ENCODE data around the gene CLCN4. TPM values are rescaled to one million over a fixed set of nuclear protein-coding genes. Genes with fewer than 3 reads are reported as not detected.
A peak's percentile ranks its signal among the peaks of the same experiment; 100 is the strongest.

CLCN4 gene
- total and polyA plus RNA-seq, 7 experiments from 2014 or later = 0.02 to 0.42 (median 0.11) TPM; not detected in 2

DNA sequence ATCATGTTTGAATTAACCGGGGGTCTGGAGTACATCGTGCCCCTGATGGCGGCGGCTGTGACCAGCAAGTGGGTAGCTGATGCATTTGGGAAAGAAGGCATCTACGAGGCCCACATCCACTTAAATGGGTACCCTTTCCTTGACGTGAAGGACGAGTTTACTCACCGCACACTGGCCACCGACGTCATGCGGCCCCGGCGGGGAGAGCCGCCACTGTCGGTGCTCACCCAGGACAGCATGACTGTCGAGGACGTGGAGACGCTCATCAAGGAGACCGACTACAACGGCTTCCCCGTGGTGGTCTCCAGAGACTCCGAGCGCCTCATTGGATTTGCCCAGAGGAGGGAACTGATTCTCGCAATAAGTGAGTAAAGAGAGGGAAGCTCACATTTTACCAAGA, 56.9 kb downstream of the CLCN4 start:
- no peak overlapping the region for H3K27ac Mint-ChIP-seq
- H3K36me3 ChIP-seq (ENCODE audit: control insufficient read depth in 2 of 3, insufficient read depth in 3 of 3, low read length in 3 of 3) = no peaks in the 10 kb centered on the region
- no peak overlapping the region for H3K4me3 Mint-ChIP-seq
- ChIA-PET POLR2A (no interaction called here), CTCF (interaction anchor here (0.9 kb wide), 1 partner anchor 29 kb away, joined by 3 read pairs; no protein-coding TSS in a partner anchor)
- DNase-seq (no peak), ATAC-seq (no peak)
- H3K36me3 Mint-ChIP-seq = no peaks in the 10 kb centered on the region
- H3K9me3 Mint-ChIP-seq = peaks cover 0 to 2% (median 0%) of the 10 kb centered on the region in 11 donors
- no peaks in the 10 kb centered on the region for H3K9me3 ChIP-seq (ENCODE audit: control insufficient read depth in 2 of 3, low read length in 3 of 3)
- H3K4me1 ChIP-seq (ENCODE audit: control insufficient read depth in 2 of 2, insufficient read depth in 2 of 2, low read length in 2 of 2) = no peaks in the 10 kb centered on the region
- peaks cover 0 to 3% (median 0%) of the 10 kb centered on the region in 5 donors for H3K27me3 Mint-ChIP-seq
- H3K4me1 Mint-ChIP-seq = no peaks in the 10 kb centered on the region
- H3K27ac ChIP-seq (ENCODE audit: low read depth, low read length) = no peak overlapping the region
- no peaks in the 10 kb centered on the region for H3K27me3 ChIP-seq (ENCODE audit: control insufficient read depth in 2 of 2, insufficient read depth in 2 of 2, low read length in 2 of 2)
- no peak overlapping the region for H3K4me3 ChIP-seq (ENCODE audit: low read length)
- intact Hi-C loops (cut with micrococcal nuclease) = no loop called here

DNA sequence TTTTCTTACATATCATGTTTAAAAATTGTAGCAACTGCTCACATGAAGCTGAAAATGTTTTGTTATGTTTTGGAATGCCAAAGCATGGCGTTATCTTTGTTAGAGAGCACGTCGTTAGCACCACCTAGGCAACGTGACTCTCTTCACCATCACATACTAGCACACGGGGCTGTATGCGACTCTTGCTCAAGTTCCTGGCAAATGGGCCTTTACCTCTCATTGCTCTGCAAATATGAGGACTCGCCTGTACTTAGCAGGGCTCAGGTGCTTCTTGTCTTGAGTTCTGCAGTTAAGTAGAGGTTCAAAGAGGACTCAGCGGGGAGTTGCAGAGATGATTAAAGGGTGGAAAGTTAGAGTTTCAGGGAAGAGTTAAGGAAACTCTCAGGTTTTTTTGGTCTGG, 59.4 kb downstream of the CLCN4 start:
- ATAC-seq (no peak), DNase-seq (no peak)
- Histone ChIP-seq H3K4me3 (ENCODE audit: low read length) (no peak overlapping the region), H3K27me3 (ENCODE audit: control insufficient read depth in 2 of 2, insufficient read depth in 2 of 2, low read length in 2 of 2) (no peaks in the 10 kb centered on the region), H3K4me1 (ENCODE audit: control insufficient read depth in 2 of 2, insufficient read depth in 2 of 2, low read length in 2 of 2) (no peaks in the 10 kb centered on the region), H3K27ac (ENCODE audit: low read depth, low read length) (no peak overlapping the region), H3K9me3 (ENCODE audit: control insufficient read depth in 2 of 3, low read length in 3 of 3) (no peaks in the 10 kb centered on the region), H3K36me3 (ENCODE audit: control insufficient read depth in 2 of 3, insufficient read depth in 3 of 3, low read length in 3 of 3) (no peaks in the 10 kb centered on the region)
- POLR2A ChIA-PET = interaction anchor here (0.6 kb wide), 1 partner anchor 39 kb away, joined by 4 read pairs; no protein-coding TSS in a partner anchor
- CTCF ChIA-PET = no interaction called here
- Mint-ChIP-seq H3K9me3 (no peaks in the 10 kb centered on the region), H3K27me3 (no peaks in the 10 kb centered on the region), H3K27ac (no peak overlapping the region), H3K4me3 (no peak overlapping the region), H3K4me1 (no peaks in the 10 kb centered on the region), H3K36me3 (no peaks in the 10 kb centered on the region)
- intact Hi-C loops (cut with micrococcal nuclease) = no loop called here

DNA sequence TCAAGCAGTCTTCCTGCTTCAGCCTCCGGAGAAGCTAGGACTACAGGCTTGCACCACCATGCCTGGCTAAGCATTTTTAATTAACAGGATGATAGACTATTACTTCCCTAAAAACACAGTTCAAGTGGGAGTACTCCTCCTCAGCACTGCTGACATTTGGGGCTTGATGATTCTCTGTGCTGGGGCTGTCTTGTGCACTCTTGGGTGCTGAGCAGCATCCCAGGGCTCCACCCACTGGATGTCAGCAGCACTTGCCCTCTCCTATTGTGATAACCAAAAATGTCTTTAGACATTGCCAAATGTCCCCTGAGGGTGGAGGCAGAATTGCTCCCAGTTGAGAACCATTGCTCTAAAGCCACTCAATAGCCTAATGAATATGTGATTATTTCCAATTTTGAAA, 60.4 kb downstream of the CLCN4 start:
- POLR2A ChIA-PET = no interaction called here
- Histone ChIP-seq H3K27ac (ENCODE audit: low read depth, low read length) (no peak overlapping the region), H3K9me3 (ENCODE audit: control insufficient read depth in 2 of 3, low read length in 3 of 3) (no peaks in the 10 kb centered on the region), H3K4me1 (ENCODE audit: control insufficient read depth in 2 of 2, insufficient read depth in 2 of 2, low read length in 2 of 2) (no peaks in the 10 kb centered on the region), H3K36me3 (ENCODE audit: control insufficient read depth in 2 of 3, insufficient read depth in 3 of 3, low read length in 3 of 3) (no peaks in the 10 kb centered on the region), H3K4me3 (ENCODE audit: low read length) (no peak overlapping the region), H3K27me3 (ENCODE audit: control insufficient read depth in 2 of 2, insufficient read depth in 2 of 2, low read length in 2 of 2) (no peaks in the 10 kb centered on the region)
- Mint-ChIP-seq H3K4me1 (no peaks in the 10 kb centered on the region), H3K9me3 (no peaks in the 10 kb centered on the region), H3K36me3 (no peaks in the 10 kb centered on the region), H3K27me3 (no peaks in the 10 kb centered on the region), H3K4me3 (no peak overlapping the region), H3K27ac (no peak overlapping the region)
- CTCF ChIA-PET = no interaction called here
- DNase-seq (no peak), ATAC-seq (peak; percentile 44)
- intact Hi-C loops (cut with micrococcal nuclease) = no loop called here

DNA sequence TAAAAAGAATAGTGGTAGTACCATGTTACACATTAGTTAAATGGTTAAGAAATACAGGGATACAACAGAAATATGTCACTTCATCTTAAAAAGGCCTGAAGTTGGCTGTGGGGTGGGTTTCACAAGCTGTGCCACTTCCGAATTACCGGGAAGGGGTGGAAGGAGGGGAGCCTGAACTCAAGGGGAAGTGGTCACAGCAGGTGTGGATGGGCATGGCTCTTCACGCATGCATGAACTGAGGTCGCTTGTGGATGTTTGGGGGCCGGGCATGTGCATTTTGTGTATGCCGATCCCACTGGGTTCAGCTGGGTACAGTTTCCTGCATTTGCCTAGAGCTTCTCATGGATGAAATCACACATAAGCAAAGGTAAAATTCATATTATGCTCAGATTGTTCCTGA, 64.9 kb downstream of the CLCN4 start:
- Mint-ChIP-seq H3K36me3 (no peaks in the 10 kb centered on the region), H3K27ac (peak overlapping the region in 1 of 9 donors; percentile 18), H3K9me3 (peaks cover 0 to 7% (median 0%) of the 10 kb centered on the region in 11 donors), H3K4me1 (no peaks in the 10 kb centered on the region), H3K4me3 (no peak overlapping the region), H3K27me3 (no peaks in the 10 kb centered on the region)
- Histone ChIP-seq H3K27me3 (ENCODE audit: control insufficient read depth in 2 of 2, insufficient read depth in 2 of 2, low read length in 2 of 2) (no peaks in the 10 kb centered on the region), H3K4me1 (ENCODE audit: control insufficient read depth in 2 of 2, insufficient read depth in 2 of 2, low read length in 2 of 2) (no peaks in the 10 kb centered on the region), H3K4me3 (ENCODE audit: low read length) (no peak overlapping the region), H3K9me3 (ENCODE audit: control insufficient read depth in 2 of 3, low read length in 3 of 3) (no peaks in the 10 kb centered on the region), H3K27ac (ENCODE audit: low read depth, low read length) (no peak overlapping the region), H3K36me3 (ENCODE audit: control insufficient read depth in 2 of 3, insufficient read depth in 3 of 3, low read length in 3 of 3) (no peaks in the 10 kb centered on the region)
- DNase-seq (no peak), ATAC-seq (no peak)
- ChIA-PET POLR2A (no interaction called here), CTCF (no interaction called here)
- intact Hi-C loops (cut with micrococcal nuclease) = no loop called here

GRCh38 chrX:10223276-10223675, 66.5 kb downstream of the CLCN4 start:
- H3K27ac ChIP-seq (ENCODE audit: low read depth, low read length) = no peak overlapping the region
- H3K4me3 ChIP-seq (ENCODE audit: low read length) = no peak overlapping the region
- ChIA-PET CTCF (no interaction called here), POLR2A (no interaction called here)
- H3K27me3 ChIP-seq (ENCODE audit: control insufficient read depth in 2 of 2, insufficient read depth in 2 of 2, low read length in 2 of 2) = no peaks in the 10 kb centered on the region
- no peaks in the 10 kb centered on the region for H3K36me3 Mint-ChIP-seq
- H3K4me3 Mint-ChIP-seq = no peak overlapping the region
- no peaks in the 10 kb centered on the region for H3K4me1 Mint-ChIP-seq
- no peaks in the 10 kb centered on the region for H3K4me1 ChIP-seq (ENCODE audit: control insufficient read depth in 2 of 2, insufficient read depth in 2 of 2, low read length in 2 of 2)
- no peaks in the 10 kb centered on the region for H3K36me3 ChIP-seq (ENCODE audit: control insufficient read depth in 2 of 3, insufficient read depth in 3 of 3, low read length in 3 of 3)
- DNase-seq (no peak), ATAC-seq (no peak)
- H3K27me3 Mint-ChIP-seq = no peaks in the 10 kb centered on the region
- H3K27ac Mint-ChIP-seq = no peak overlapping the region
- peaks cover 0 to 9% (median 0%) of the 10 kb centered on the region in 11 donors for H3K9me3 Mint-ChIP-seq
- intact Hi-C loops (cut with micrococcal nuclease) = no loop called here
- H3K9me3 ChIP-seq (ENCODE audit: control insufficient read depth in 2 of 3, low read length in 3 of 3) = no peaks in the 10 kb centered on the region

GRCh38 chrX:10223781-10224180, 67.0 kb downstream of the CLCN4 start:
- intact Hi-C loops (cut with micrococcal nuclease) = no loop called here
- Mint-ChIP-seq H3K9me3 (peaks cover 0 to 9% (median 0%) of the 10 kb centered on the region in 11 donors), H3K4me3 (no peak overlapping the region), H3K27me3 (no peaks in the 10 kb centered on the region), H3K27ac (no peak overlapping the region), H3K36me3 (no peaks in the 10 kb centered on the region), H3K4me1 (no peaks in the 10 kb centered on the region)
- no peak overlapping the region for H3K4me3 ChIP-seq (ENCODE audit: low read length)
- DNase-seq (no peak), ATAC-seq (no peak)
- ChIA-PET POLR2A (no interaction called here), CTCF (no interaction called here)
- H3K27ac ChIP-seq (ENCODE audit: low read depth, low read length) = no peak overlapping the region
- no peaks in the 10 kb centered on the region for H3K9me3 ChIP-seq (ENCODE audit: control insufficient read depth in 2 of 3, low read length in 3 of 3)
- H3K27me3 ChIP-seq (ENCODE audit: control insufficient read depth in 2 of 2, insufficient read depth in 2 of 2, low read length in 2 of 2) = no peaks in the 10 kb centered on the region
- H3K4me1 ChIP-seq (ENCODE audit: control insufficient read depth in 2 of 2, insufficient read depth in 2 of 2, low read length in 2 of 2) = no peaks in the 10 kb centered on the region
- H3K36me3 ChIP-seq (ENCODE audit: control insufficient read depth in 2 of 3, insufficient read depth in 3 of 3, low read length in 3 of 3) = no peaks in the 10 kb centered on the region

DNA sequence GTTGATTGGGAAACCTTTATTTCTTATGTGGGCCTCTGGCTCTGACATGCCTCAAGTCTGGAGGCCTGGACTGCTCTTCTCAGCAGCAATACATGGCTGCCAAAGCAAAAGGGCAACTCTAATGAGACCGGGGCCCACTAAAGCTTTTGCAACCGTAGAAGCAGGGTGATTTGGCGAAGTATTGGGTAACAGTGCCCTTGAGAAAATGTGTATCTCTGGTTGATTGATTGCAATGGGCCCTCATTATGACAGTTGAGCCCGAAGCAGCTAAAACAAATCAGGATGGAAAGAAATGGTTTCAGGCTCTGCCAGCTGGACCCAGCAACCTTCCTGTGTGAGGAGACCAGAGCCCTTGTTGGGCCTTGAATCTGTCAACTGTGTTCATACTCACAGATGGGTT, 73.4 kb downstream of the CLCN4 start:
- no peaks in the 10 kb centered on the region for H3K36me3 ChIP-seq (ENCODE audit: control insufficient read depth in 2 of 3, insufficient read depth in 3 of 3, low read length in 3 of 3)
- no peak overlapping the region for H3K27ac Mint-ChIP-seq
- H3K9me3 Mint-ChIP-seq = peaks cover 0 to 9% (median 0%) of the 10 kb centered on the region in 11 donors
- intact Hi-C loops (cut with micrococcal nuclease) = no loop called here
- H3K27me3 ChIP-seq (ENCODE audit: control insufficient read depth in 2 of 2, insufficient read depth in 2 of 2, low read length in 2 of 2) = no peaks in the 10 kb centered on the region
- H3K27ac ChIP-seq (ENCODE audit: low read depth, low read length) = no peak overlapping the region
- H3K9me3 ChIP-seq (ENCODE audit: control insufficient read depth in 2 of 3, low read length in 3 of 3) = no peaks in the 10 kb centered on the region
- no peaks in the 10 kb centered on the region for H3K36me3 Mint-ChIP-seq
- H3K4me1 Mint-ChIP-seq = no peaks in the 10 kb centered on the region
- POLR2A ChIA-PET = no interaction called here
- ATAC-seq (no peak), DNase-seq (no peak)
- no peaks in the 10 kb centered on the region for H3K4me1 ChIP-seq (ENCODE audit: control insufficient read depth in 2 of 2, insufficient read depth in 2 of 2, low read length in 2 of 2)
- H3K27me3 Mint-ChIP-seq = no peaks in the 10 kb centered on the region
- CTCF ChIA-PET = no interaction called here
- H3K4me3 ChIP-seq (ENCODE audit: low read length) = no peak overlapping the region
- H3K4me3 Mint-ChIP-seq = no peak overlapping the region
